Activated effector memory CD4-positive, alpha-beta T cell treated with Interleukin-2 at 50 U/mL for 16 hours (primary cell): ENCODE measurements around the gene FAF2.
"Not testable (repeated sequence)": the region's sequence is repeated elsewhere in the genome, so short reads cannot be mapped to it uniquely, and the experiment has no call there.

ENCODE experiments used
- DNase-seq: peaks from one replicate; pipeline ENCODE4 v3.0.0-alpha.2; 2020

The FAF2 gene

GRCh38 chr5:176418251-176418650 is 29.9 kb upstream of the FAF2 start:
- DNase-seq: no peak

- DNase-seq: no peak
Observed at GRCh38 chr5:176420086-176420485, 28.1 kb upstream of the FAF2 start.

GRCh38 chr5:176420972-176421544 is 27.1 kb upstream of the FAF2 start:
- no peak for DNase-seq

- DNase-seq: no peak
Observed at GRCh38 chr5:176424181-176424580, 24.0 kb upstream of the FAF2 start.

- DNase-seq: no peak
Observed at GRCh38 chr5:176425138-176425537, 23.0 kb upstream of the FAF2 start.

GRCh38 chr5:176425791-176426190 is 22.4 kb upstream of the FAF2 start:
- DNase-seq: no peak

- DNase-seq: no peak
Observed at GRCh38 chr5:176426876-176427275, 21.3 kb upstream of the FAF2 start.

- no peak for DNase-seq
Observed at GRCh38 chr5:176427971-176428370, 20.2 kb upstream of the FAF2 start.

GRCh38 chr5:176429972-176430371 is 18.2 kb upstream of the FAF2 start:
- no peak for DNase-seq

GRCh38 chr5:176432707-176433106 is 15.5 kb upstream of the FAF2 start:
- no peak for DNase-seq

GRCh38 chr5:176436656-176437055 is 11.5 kb upstream of the FAF2 start:
- DNase-seq: no peak

- no peak for DNase-seq
Observed at GRCh38 chr5:176438959-176439757, 9.0 kb upstream of the FAF2 start.

GRCh38 chr5:176440927-176441706 is 7.1 kb upstream of the FAF2 start:
- no peak for DNase-seq

GRCh38 chr5:176441921-176442323 is 6.3 kb upstream of the FAF2 start:
- no peak for DNase-seq

GRCh38 chr5:176442911-176443310 is 5.3 kb upstream of the FAF2 start:
- not testable (repeated sequence) for DNase-seq

- DNase-seq: no peak
Observed at GRCh38 chr5:176444742-176445141, 3.4 kb upstream of the FAF2 start.

GRCh38 chr5:176446028-176446665 is 2.0 kb upstream of the FAF2 start:
- no peak for DNase-seq

- DNase-seq: no peak
Observed at GRCh38 chr5:176446884-176447590, 1.1 kb upstream of the FAF2 start.

- no peak for DNase-seq
Observed at GRCh38 chr5:176447591-176447977, 601 bp upstream of the FAF2 start.

GRCh38 chr5:176450077-176450476 is 1.9 kb downstream of the FAF2 start:
- DNase-seq: no peak

GRCh38 chr5:176454724-176455394 is 6.7 kb downstream of the FAF2 start:
- DNase-seq: no peak

- DNase-seq: no peak
Observed at GRCh38 chr5:176458904-176459561, 10.8 kb downstream of the FAF2 start.
